Activated T-helper 1 cell treated with anti-CD3 and anti-CD28 coated beads, Interleukin-12 subunit alpha, Interleukin-12 subunit beta, Interleukin-2, Interleukin-4 antibody, amounts not matched to agents 30 ng/mL and 10 ng/mL and 1 ng/mL, durations not matched to agents 14 hours and 24 hours and 36 hours (primary cell): ENCODE measurements around the gene SHF. TPM values are rescaled to one million over a fixed set of nuclear protein-coding genes. Genes with fewer than 3 reads are reported as not detected.
"Not testable (repeated sequence)": the region's sequence is repeated elsewhere in the genome, so short reads cannot be mapped to it uniquely, and the experiment has no call there.

Experiments used
- DNase-seq: peaks from one replicate; pipeline ENCODE4 v3.0.0; 2021; ENCODE audit warnings: low spot score
- H3K27ac Mint-ChIP-seq: one replicate; pipeline ENCODE4 v1.8.0; 2021; ENCODE audit warnings: mild to moderate bottlenecking, mixed read lengths
- H3K27me3 Mint-ChIP-seq: one replicate; pipeline ENCODE4 v1.8.0; 2022; ENCODE audit warnings: mild to moderate bottlenecking, moderate library complexity, mixed read lengths; ENCODE audit not compliant: insufficient read depth
- H3K36me3 Mint-ChIP-seq: one replicate; pipeline ENCODE4 v1.8.0; 2021; ENCODE audit warnings: low read depth, mixed read lengths
- H3K4me1 Mint-ChIP-seq: one replicate; pipeline ENCODE4 v1.8.0; 2021; ENCODE audit warnings: low read depth, mixed read lengths
- H3K4me3 Mint-ChIP-seq: one replicate; pipeline ENCODE4 v1.8.0; 2021; ENCODE audit warnings: mild to moderate bottlenecking, moderate library complexity, mixed read lengths
- H3K9me3 Mint-ChIP-seq: one replicate; pipeline ENCODE4 v1.8.0; 2021; ENCODE audit warnings: mixed read lengths
- intact Hi-C: fragments of 100-400 bp; cut with micrococcal nuclease; formaldehyde crosslinking; loops from one replicate; pipeline ENCODE4 v1.15.1; 2024
- total RNA-seq: library from RNA; stranded (reverse); gene quantifications from 2 replicates; pipeline ENCODE4 v1.2.3, GENCODE V29; 2022

SHF gene
- total RNA-seq: 14.5 and 16.3 TPM in 2 replicates

GRCh38 chr15:45187894-45188830 is at the start of gene SHF:
Gene SHF, minus strand, starts transcription at chr15:45187966. Its CDS starts 15 bp downstream, at chr15:45187951.
- peaks cover 2% of the 10 kb centered on the region for H3K36me3 Mint-ChIP-seq
- intact Hi-C loops: loop anchor here (1.0 kb wide), 2 partner anchors 10 to 21 kb away; no protein-coding TSS in a partner anchor
- peak within 1 kb of the TSS; percentile 94 for H3K4me3 Mint-ChIP-seq
- peak within 1 kb of the TSS; percentile 98 for H3K27ac Mint-ChIP-seq
- H3K9me3 Mint-ChIP-seq: no peaks in the 10 kb centered on the region
- peaks cover 7% of the 10 kb centered on the region for H3K27me3 Mint-ChIP-seq
- DNase-seq: peak; percentile 36
- peaks cover 33% of the 10 kb centered on the region for H3K4me1 Mint-ChIP-seq

GRCh38 chr15:45236806-45237205 is 49.0 kb upstream of the SHF start:
- H3K27me3 Mint-ChIP-seq, H3K36me3 Mint-ChIP-seq, H3K4me3 Mint-ChIP-seq, H3K27ac Mint-ChIP-seq, H3K4me1 Mint-ChIP-seq, intact Hi-C loops, DNase-seq: not testable (repeated sequence)
- peaks cover 53% of the 10 kb centered on the region for H3K9me3 Mint-ChIP-seq

DNA sequence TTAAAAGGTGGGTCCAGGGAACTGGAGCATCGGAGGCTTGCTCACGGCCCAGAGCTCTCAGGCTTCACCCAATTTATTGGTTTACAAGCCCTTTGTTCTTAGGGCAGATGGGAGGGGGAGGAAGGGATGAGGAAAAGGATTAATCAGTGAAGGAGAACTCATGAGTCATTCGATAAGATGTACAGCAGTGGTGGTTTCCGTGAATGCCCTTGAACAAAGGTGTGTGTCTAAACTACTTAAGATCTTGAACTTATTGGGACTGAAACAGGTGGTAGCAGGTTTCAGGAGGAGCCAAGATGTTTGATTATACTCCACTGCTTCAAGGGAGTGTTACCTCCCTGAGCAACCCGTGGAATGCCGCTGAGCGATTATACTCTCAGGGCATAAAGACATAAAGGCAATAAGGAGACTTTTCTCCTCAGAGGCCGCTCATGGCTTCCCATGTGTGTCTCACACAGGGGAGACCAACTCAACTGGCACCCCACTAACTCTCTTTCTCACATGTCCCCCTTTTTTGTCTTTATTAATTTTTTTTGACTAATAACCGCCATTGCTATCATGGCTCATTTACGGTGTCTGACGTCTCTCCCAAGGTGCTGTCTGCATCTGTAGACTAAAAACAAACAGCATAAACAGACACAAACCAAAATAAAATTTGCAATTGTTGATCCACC is 46.9 kb upstream of the SHF start:
- Mint-ChIP-seq H3K36me3 (no peaks in the 10 kb centered on the region), H3K9me3 (peaks cover 36% of the 10 kb centered on the region), H3K4me3 (no peak overlapping the region), H3K27me3 (no peaks in the 10 kb centered on the region), H3K27ac (no peak overlapping the region), H3K4me1 (no peaks in the 10 kb centered on the region)
- no peak for DNase-seq
- intact Hi-C loops: no loop called here

GRCh38 chr15:45231864-45232562 is 44.2 kb upstream of the SHF start:
- intact Hi-C loops: no loop called here

DNA sequence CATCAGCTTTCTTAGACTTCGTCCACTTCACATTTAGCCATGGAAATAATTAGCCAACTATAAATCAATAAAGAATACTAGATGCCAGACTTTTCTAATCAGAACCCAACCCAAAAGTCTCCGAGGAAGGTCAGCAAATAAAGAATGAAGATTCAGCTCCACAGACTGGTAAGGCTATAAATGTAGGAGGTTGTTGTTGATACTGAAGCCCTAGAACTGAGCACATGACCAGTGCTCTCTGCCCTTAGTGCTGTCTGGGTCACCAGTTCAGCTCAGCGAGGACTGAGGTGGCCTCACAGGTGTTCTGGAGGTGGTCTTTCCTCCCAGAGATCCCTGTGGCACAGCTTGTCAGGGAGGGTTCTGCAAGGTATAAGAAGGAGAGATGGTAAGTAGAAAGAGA is 43.4 kb upstream of the SHF start:
- intact Hi-C loops: no loop called here
- Mint-ChIP-seq H3K4me1 (no peaks in the 10 kb centered on the region), H3K36me3 (no peaks in the 10 kb centered on the region), H3K27ac (no peak overlapping the region), H3K27me3 (peaks cover 4% of the 10 kb centered on the region), H3K9me3 (peaks cover 11% of the 10 kb centered on the region), H3K4me3 (no peak overlapping the region)
- no peak for DNase-seq

More at GRCh38 chr15:45231864-45232562, 44.2 kb upstream of the SHF start:
- no peak for DNase-seq
- no peaks in the 10 kb centered on the region for H3K4me1 Mint-ChIP-seq
- H3K4me3 Mint-ChIP-seq: no peak overlapping the region
- no peak overlapping the region for H3K27ac Mint-ChIP-seq
- H3K27me3 Mint-ChIP-seq: peaks cover 4% of the 10 kb centered on the region
- H3K36me3 Mint-ChIP-seq: no peaks in the 10 kb centered on the region
- peaks cover 15% of the 10 kb centered on the region for H3K9me3 Mint-ChIP-seq

- H3K4me3 Mint-ChIP-seq: no peak overlapping the region
- peaks cover 4% of the 10 kb centered on the region for H3K27me3 Mint-ChIP-seq
- no peaks in the 10 kb centered on the region for H3K4me1 Mint-ChIP-seq
- DNase-seq: no peak
- no peak overlapping the region for H3K27ac Mint-ChIP-seq
- no peaks in the 10 kb centered on the region for H3K36me3 Mint-ChIP-seq
- peaks cover 8% of the 10 kb centered on the region for H3K9me3 Mint-ChIP-seq
- intact Hi-C loops: no loop called here
Observed at GRCh38 chr15:45230245-45230965, 42.6 kb upstream of the SHF start.

- Mint-ChIP-seq H3K4me3 (no peak overlapping the region), H3K9me3 (no peaks in the 10 kb centered on the region), H3K27ac (no peak overlapping the region), H3K36me3 (no peaks in the 10 kb centered on the region), H3K27me3 (peaks cover 8% of the 10 kb centered on the region), H3K4me1 (no peaks in the 10 kb centered on the region)
- DNase-seq: no peak
- intact Hi-C loops: no loop called here
Observed at GRCh38 chr15:45228931-45229330, 41.2 kb upstream of the SHF start.

DNA sequence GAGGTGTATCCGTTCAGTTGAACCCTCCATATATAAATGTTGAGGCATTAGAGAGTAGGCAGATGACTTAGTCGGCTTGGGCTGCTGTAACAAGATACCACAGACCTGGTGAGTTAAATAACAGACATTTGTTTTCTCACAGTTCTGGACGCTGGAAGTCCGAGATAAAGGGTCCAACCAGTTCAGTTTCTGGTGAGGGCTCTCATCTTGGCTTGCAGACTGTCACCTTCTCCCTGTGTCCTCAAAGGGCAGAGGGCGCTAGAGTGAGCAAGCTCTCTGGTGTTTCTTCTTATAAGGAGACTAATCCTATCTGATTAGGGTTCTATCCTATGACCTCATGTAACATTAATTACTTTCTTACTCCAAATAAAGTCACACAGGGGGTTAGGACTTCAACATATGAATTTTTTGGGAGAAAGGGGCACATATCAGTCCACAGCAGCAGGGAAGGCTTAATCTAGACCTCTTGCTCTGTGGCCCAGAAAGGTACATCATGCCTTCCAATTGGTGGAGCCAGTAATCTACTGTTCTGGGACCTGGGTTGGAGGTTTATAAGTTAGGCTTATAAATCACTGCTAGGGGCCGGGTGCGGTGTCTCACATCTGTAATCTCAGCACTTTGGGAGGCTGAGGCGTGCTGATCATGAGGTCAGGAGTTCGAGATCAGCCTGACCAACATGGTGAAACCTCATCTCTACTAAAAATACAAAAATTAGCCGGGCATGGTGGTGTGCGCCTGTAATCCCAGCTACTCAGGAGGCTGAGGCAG is 37.9 kb upstream of the SHF start:
- peaks cover 8% of the 10 kb centered on the region for H3K27me3 Mint-ChIP-seq
- no peaks in the 10 kb centered on the region for H3K9me3 Mint-ChIP-seq
- no peak for DNase-seq
- H3K4me3 Mint-ChIP-seq: no peak overlapping the region
- H3K27ac Mint-ChIP-seq: no peak overlapping the region
- H3K36me3 Mint-ChIP-seq: no peaks in the 10 kb centered on the region
- intact Hi-C loops: no loop called here
- H3K4me1 Mint-ChIP-seq: no peaks in the 10 kb centered on the region

GRCh38 chr15:45224621-45225217 is 37.0 kb upstream of the SHF start:
- Mint-ChIP-seq H3K9me3 (no peaks in the 10 kb centered on the region), H3K27me3 (peaks cover 12% of the 10 kb centered on the region), H3K27ac (no peak overlapping the region), H3K4me1 (no peaks in the 10 kb centered on the region), H3K4me3 (no peak overlapping the region), H3K36me3 (no peaks in the 10 kb centered on the region)
- intact Hi-C loops: no loop called here
- no peak for DNase-seq

DNA sequence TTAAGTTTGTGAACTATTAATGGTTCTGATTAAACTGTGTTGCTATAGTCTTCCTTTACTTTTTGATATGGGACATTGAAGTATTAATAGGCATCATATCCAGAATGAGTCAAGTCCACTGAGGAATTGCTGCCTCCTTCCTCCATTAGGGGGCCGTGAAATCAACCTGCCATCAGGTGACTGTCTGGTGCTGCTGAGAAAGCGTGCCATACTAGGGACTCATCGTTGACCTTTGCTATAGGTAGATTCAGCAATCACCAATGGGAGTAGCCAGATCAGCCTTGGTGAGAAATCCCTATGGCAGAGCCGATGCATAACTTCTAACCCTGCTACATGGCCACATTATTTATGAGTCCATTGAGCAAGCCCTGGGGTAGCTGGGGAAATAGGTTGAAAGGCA is 34.2 kb upstream of the SHF start:
- DNase-seq: no peak
- H3K4me1 Mint-ChIP-seq: no peaks in the 10 kb centered on the region
- no peaks in the 10 kb centered on the region for H3K36me3 Mint-ChIP-seq
- no peaks in the 10 kb centered on the region for H3K9me3 Mint-ChIP-seq
- intact Hi-C loops: no loop called here
- no peak overlapping the region for H3K4me3 Mint-ChIP-seq
- no peak overlapping the region for H3K27ac Mint-ChIP-seq
- H3K27me3 Mint-ChIP-seq: peaks cover 13% of the 10 kb centered on the region

GRCh38 chr15:45221053-45221599 is 33.4 kb upstream of the SHF start:
- Mint-ChIP-seq H3K9me3 (no peaks in the 10 kb centered on the region), H3K36me3 (no peaks in the 10 kb centered on the region), H3K27ac (no peak overlapping the region), H3K27me3 (peaks cover 13% of the 10 kb centered on the region), H3K4me3 (no peak overlapping the region), H3K4me1 (no peaks in the 10 kb centered on the region)
- intact Hi-C loops: no loop called here
- no peak for DNase-seq
